IMR-90 (cell line): ENCODE measurements around the gene PSMC3. TPM values are rescaled to one million over a fixed set of nuclear protein-coding genes. Genes with fewer than 3 reads are reported as not detected.

Experiments
- ATAC-seq: fragments of 200-7000 bp; cut with Tn5 transposase; 2 replicates; pipeline ENCODE4 v1.9.1; 2020; ENCODE audit warnings: low read depth, mild to moderate bottlenecking, moderate library complexity
- BruUV-seq: library from RNA; stranded (reverse); fragments of 400-500 nt; replicated peaks from 2 replicates; lab custom pipeline; 2021; lab: Mats Ljungman, UMichigan
- CTCF ChIA-PET: fragments of 300-600 bp; formaldehyde crosslinking; extraction: SDS; loops from one replicate; lab custom pipeline; 2021; ENCODE audit warnings: antibody characterized with exemption; lab: Yijun Ruan, JAX
- POLR2A ChIA-PET: fragments of 300-600 bp; sonication (Branson Sonifier 250); formaldehyde crosslinking; loops from one replicate; lab custom pipeline; 2022; ENCODE audit warnings: antibody characterized with exemption; ENCODE audit not compliant: unreplicated experiment; lab: Charles Lee
- DNase-seq: peaks from one replicate; pipeline ENCODE4 v3.0.0; 2013
- H2AFZ ChIP-seq: replicated peaks from 2 replicates; pipeline ENCODE3; 2013; ENCODE audit warnings: low read length, mild to moderate bottlenecking; ENCODE audit not compliant: poor library complexity
- H2AK5ac ChIP-seq: 2 replicates; pipeline ENCODE4 v1.6.1; 2013; ENCODE audit warnings: low read depth, low read length, inconsistent platforms
- H2AK9ac ChIP-seq: replicated peaks from 2 replicates; pipeline ENCODE3; 2013; ENCODE audit warnings: mild to moderate bottlenecking, low read depth, low read length, moderate library complexity; ENCODE audit not compliant: poor library complexity
- H2BK120ac ChIP-seq: 2 replicates; pipeline ENCODE4 v1.6.1; 2013; ENCODE audit warnings: low read depth, low read length, inconsistent platforms
- H2BK15ac ChIP-seq: 3 replicates; pipeline ENCODE4 v1.6.1; 2013; ENCODE audit warnings: low read depth, low read length, inconsistent platforms
- H2BK20ac ChIP-seq: 2 replicates; pipeline ENCODE4 v1.6.1; 2013; ENCODE audit warnings: low read depth, mild to moderate bottlenecking, inconsistent platforms, low read length, moderate library complexity
- H2BK5ac ChIP-seq: 2 replicates; pipeline ENCODE4 v1.6.1; 2013; ENCODE audit warnings: mild to moderate bottlenecking, low read depth, low read length, inconsistent platforms; ENCODE audit not compliant: poor library complexity, severe bottlenecking
- H3K14ac ChIP-seq: replicated peaks from 2 replicates; pipeline ENCODE4 v1.6.1; 2013; ENCODE audit warnings: low read depth, low read length, inconsistent platforms
- H3K18ac ChIP-seq: 2 replicates; pipeline ENCODE4 v1.6.1; 2013; ENCODE audit warnings: low read depth, low read length, control low read depth
- H3K23ac ChIP-seq: 2 replicates; pipeline ENCODE4 v1.6.1; 2013; ENCODE audit warnings: low read depth, low read length, inconsistent platforms
- H3K27ac ChIP-seq: 2 replicates; pipeline ENCODE4 v1.5.1; 2013; ENCODE audit warnings: mild to moderate bottlenecking, control low read depth, low read length; ENCODE audit not compliant: insufficient read depth
- H3K27me3 ChIP-seq: 2 replicates; pipeline ENCODE4 v1.6.1; 2013; ENCODE audit warnings: low read length; ENCODE audit not compliant: control insufficient read depth, insufficient read depth
- H3K36me3 ChIP-seq: 2 replicates; pipeline ENCODE4 v1.6.1; 2013; ENCODE audit warnings: low read length, mixed read lengths; ENCODE audit not compliant: control insufficient read depth, insufficient read depth
- H3K4ac ChIP-seq: 2 replicates; pipeline ENCODE4 v1.6.1; 2013; ENCODE audit warnings: low read depth, low read length, inconsistent platforms
- H3K4me1 ChIP-seq: 2 replicates; pipeline ENCODE4 v1.6.1; 2013; ENCODE audit warnings: low read length, mixed read lengths; ENCODE audit not compliant: control insufficient read depth, insufficient read depth
- H3K4me2 ChIP-seq: 2 replicates; pipeline ENCODE4 v1.6.1; 2013; ENCODE audit warnings: low read depth, mild to moderate bottlenecking, control low read depth, low read length, moderate library complexity
- H3K4me3 ChIP-seq: 2 replicates; pipeline ENCODE4 v1.5.1; 2013; ENCODE audit warnings: low read depth, mild to moderate bottlenecking, control low read depth, low read length, moderate library complexity; ENCODE audit not compliant: insufficient read depth
- H3K56ac ChIP-seq: 2 replicates; pipeline ENCODE4 v1.6.1; 2013; ENCODE audit warnings: low read length, inconsistent platforms; ENCODE audit not compliant: insufficient read depth; ENCODE audit errors: extremely low read depth
- H3K79me1 ChIP-seq, 2 experiments: 2 replicates each; pipeline ENCODE4 v1.6.1; 2013; ENCODE audit warnings: low read length in 2 of 2, inconsistent platforms in 1 of 2, low read depth in 1 of 2
- H3K9ac ChIP-seq: 2 replicates; pipeline ENCODE4 v1.6.1; 2013; ENCODE audit warnings: low read depth, low read length, control low read depth
- H3K9me1 ChIP-seq: 2 replicates; pipeline ENCODE4 v1.6.1; 2013; ENCODE audit warnings: low read length, inconsistent platforms; ENCODE audit not compliant: insufficient read depth
- H3K9me3 ChIP-seq: 2 replicates; pipeline ENCODE4 v1.6.1; 2013; ENCODE audit warnings: low read length; ENCODE audit not compliant: control insufficient read depth, insufficient read depth
- H4K20me1 ChIP-seq: 2 replicates; pipeline ENCODE4 v1.6.1; 2013; ENCODE audit warnings: low read length, inconsistent platforms; ENCODE audit not compliant: insufficient read depth
- H4K5ac ChIP-seq: 2 replicates; pipeline ENCODE4 v1.6.1; 2013; ENCODE audit warnings: mild to moderate bottlenecking, low read depth, low read length, control low read depth
- H4K8ac ChIP-seq, 2 experiments: 2 replicates each; pipeline ENCODE4 v1.6.1; 2013; ENCODE audit warnings: low read depth in 2 of 2, low read length in 2 of 2, control low read depth in 1 of 2, inconsistent platforms in 1 of 2
- H4K91ac ChIP-seq: 2 replicates; pipeline ENCODE4 v1.6.1; 2013; ENCODE audit warnings: low read depth, low read length, inconsistent platforms; ENCODE audit not compliant: insufficient read depth
- BHLHE40 ChIP-seq: fragments of 150-350 bp; IDR thresholded peaks from 2 replicates; pipeline ENCODE4 v1.6.1; 2016; ENCODE audit warnings: mild to moderate bottlenecking, low read depth, low read length
- CEBPB ChIP-seq: IDR thresholded peaks from 2 replicates; pipeline ENCODE4 v1.6.1; 2012; ENCODE audit warnings: low read depth, low read length, improper control_type of control experiment
- ELK1 ChIP-seq: fragments of 150-350 bp; IDR thresholded peaks from 2 replicates; pipeline ENCODE4 v1.6.1; 2016; ENCODE audit warnings: low read depth, mild to moderate bottlenecking, low read length, moderate library complexity, borderline replicate concordance
- FOS ChIP-seq: fragments of 150-350 bp; IDR thresholded peaks from 2 replicates; pipeline ENCODE4 v1.6.1; 2016; ENCODE audit warnings: low read depth, low read length
- MAFK ChIP-seq: IDR thresholded peaks from 2 replicates; pipeline ENCODE4 v1.6.1; 2012; ENCODE audit warnings: low read depth, low read length, improper control_type of control experiment
- MAZ ChIP-seq: IDR thresholded peaks from 2 replicates; pipeline ENCODE4 v1.6.1; 2012; ENCODE audit warnings: low read depth, mild to moderate bottlenecking, low read length, improper control_type of control experiment, moderate library complexity, borderline replicate concordance
- MXI1 ChIP-seq: IDR thresholded peaks from 2 replicates; pipeline ENCODE4 v1.6.1; 2012; ENCODE audit warnings: low read depth, mild to moderate bottlenecking, low read length, moderate library complexity, borderline replicate concordance
- NFE2L2 ChIP-seq: fragments of 150-350 bp; IDR thresholded peaks from 2 replicates; pipeline ENCODE4 v1.6.1; 2016; ENCODE audit warnings: low read depth, mild to moderate bottlenecking, low read length
- POLR2A ChIP-seq: IDR thresholded peaks from 2 replicates; pipeline ENCODE4 v1.6.1; 2012; ENCODE audit warnings: mild to moderate bottlenecking, low read depth, low read length
- RAD21 ChIP-seq: IDR thresholded peaks from 2 replicates; pipeline ENCODE4 v1.6.1; 2012; ENCODE audit warnings: low read length, improper control_type of control experiment
- RCOR1 ChIP-seq: IDR thresholded peaks from 2 replicates; pipeline ENCODE4 v1.6.1; 2012; ENCODE audit warnings: mild to moderate bottlenecking, low read length, improper control_type of control experiment; ENCODE audit not compliant: insufficient replicate concordance
- RFX5 ChIP-seq: IDR thresholded peaks from 2 replicates; pipeline ENCODE4 v1.8.0; 2012; ENCODE audit warnings: low read depth, mild to moderate bottlenecking, low read length, moderate library complexity
- USF2 ChIP-seq: fragments of 150-350 bp; IDR thresholded peaks from 2 replicates; pipeline ENCODE4 v1.6.1; 2017; ENCODE audit warnings: mild to moderate bottlenecking, antibody characterized with exemption, low read length, low read depth
- WGBS, 2 experiments: methylation state at CpG; one replicate each; pipeline versions ENCODE4 v1.1.5 to v1.1.7; 2013; ENCODE audit warnings: missing lambda C conversion rate in 2 of 2; ENCODE audit not compliant: insufficient read length in 1 of 2; ENCODE audit errors: extremely low coverage in 2 of 2; 5-methylcytosine and 5-hydroxymethylcytosine counted together
- dilution Hi-C: fragments of 300-500 bp; cut with HindIII; formaldehyde crosslinking; loops from one replicate; pipeline ENCODE4 v1.14.3; 2018; ENCODE audit warnings: low sequenced_read_pairs; ENCODE audit not compliant: unreplicated experiment
- in situ Hi-C: fragments of 300-500 bp; cut with MboI; formaldehyde crosslinking; loops from 3 replicates; pipeline ENCODE4 v1.14.3; 2019; ENCODE audit warnings: low sequenced_read_pairs, inconsistent platforms, mixed read lengths
- intact Hi-C: fragments of 100-400 bp; cut with micrococcal nuclease; formaldehyde crosslinking; loops from 2 replicates; pipeline ENCODE4 v1.10.0; 2022
- polyA plus RNA-seq, 3 experiments: library from polyadenylated mRNA; depleted of rRNA; stranded (reverse); fragments of >200 nt; gene quantifications; 2 replicates each; pipeline ENCODE4 v1.2.3, GENCODE V29; 2012; ENCODE audit warnings: low replicate concordance in 1 of 3
- total RNA-seq: library from RNA; depleted of rRNA; stranded (reverse); fragments of >200 nt; gene quantifications from 2 replicates; pipeline ENCODE4 v1.2.3, GENCODE V29; 2012

The PSMC3 gene
- total and polyA plus RNA-seq, 2 of the 4 experiments (the other 2 are of a cell fraction): 238 to 253 TPM

DNA sequence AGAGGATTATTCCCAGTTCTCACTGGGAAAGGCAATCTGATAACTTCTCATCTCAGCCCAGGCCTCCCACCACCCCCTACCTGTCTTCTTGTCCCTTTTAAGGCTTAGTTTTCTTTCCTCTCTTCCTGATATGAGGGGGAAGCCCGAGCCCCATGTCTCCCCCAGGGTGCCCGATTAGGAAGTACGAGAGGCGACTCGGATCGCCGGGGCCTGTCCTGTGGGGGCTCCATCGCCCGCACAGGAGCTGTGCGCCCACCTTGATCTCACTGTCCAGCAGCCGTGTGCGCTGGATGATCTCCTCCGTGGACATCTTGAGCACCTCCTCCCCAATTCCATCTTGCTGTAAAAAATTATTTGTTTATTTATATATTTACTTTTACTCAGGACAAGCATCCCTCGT lies 628 bp downstream of the PSMC3 start:
- Histone ChIP-seq H2BK15ac (no peak overlapping the region; the same call in 2 of the 3 replicates), H2AFZ (peak overlapping the region; percentile 88), H4K91ac (peak overlapping the region; percentile 98), H2AK5ac (peak overlapping the region; percentile 93), H2BK20ac (no peak overlapping the region), H3K4ac (peak overlapping the region; percentile 98), H4K5ac (peak overlapping the region; percentile 62), H3K4me1 (peaks cover 5% of the 10 kb centered on the region; the same call in 1 of the 2 replicates), H3K4me2 (peak overlapping the region; percentile 91), H3K9me1 (peaks cover 4% of the 10 kb centered on the region; the same call in 1 of the 2 replicates), H2BK120ac (no peak overlapping the region; the same call in 1 of the 2 replicates), H3K56ac (peak overlapping the region; percentile 100), H3K27me3 (no peaks in the 10 kb centered on the region), H3K18ac (peak overlapping the region; percentile 34; the same call in 1 of the 2 replicates), H3K79me1 (peaks cover 26 to 41% of the 10 kb centered on the region in 2 experiments), H3K9ac (peak overlapping the region; percentile 94), H3K9me3 (no peaks in the 10 kb centered on the region), H3K14ac (peak overlapping the region; percentile 100), H4K20me1 (no peaks in the 10 kb centered on the region), H2BK5ac (peak overlapping the region; percentile 98), H4K8ac (peak overlapping the region; percentile 91 to 99), H3K4me3 (peak overlapping the region; percentile 92), H2AK9ac (peak overlapping the region; percentile 99), H3K27ac (peak overlapping the region; percentile 97), H3K23ac (peak overlapping the region; percentile 100), H3K36me3 (peaks cover 33% of the 10 kb centered on the region)
- DNase-seq: no peak
- intact Hi-C loops (no loop called here), in situ Hi-C loops (no loop called here), dilution Hi-C loops (no loop called here)
- CTCF ChIA-PET: no interaction called here
- WGBS, 2 experiments: no CpG with 5 or more reads among the region's 14 CpGs
- no peak; the same call in 1 of the 2 replicates for ATAC-seq
- no TSS peak for BruUV-seq
- TF ChIP-seq MAZ (no peak), ELK1 (no peak), CEBPB (no peak), RAD21 (no peak), MXI1 (no peak), RFX5 (no peak), FOS (no peak), BHLHE40 (no peak), MAFK (no peak), POLR2A (no peak), USF2 (no peak), NFE2L2 (no peak), RCOR1 (no peak)
- POLR2A ChIA-PET: no interaction called here
